ENCODE data around the gene MYT1. TPM values are rescaled to one million over a fixed set of nuclear protein-coding genes. Genes with fewer than 3 reads are reported as not detected.

The MYT1 gene
- total RNA-seq, 1 donor from 2014 or later = not detected

GRCh38 chr20:64153861-64154589, 10.2 kb upstream of the MYT1 start:
- DNase-seq (ENCODE audit: low read depth) = no peak

- no peak for DNase-seq (ENCODE audit: low read depth)
Observed at GRCh38 chr20:64154590-64155257, 9.5 kb upstream of the MYT1 start.

GRCh38 chr20:64155258-64156135, 8.8 kb upstream of the MYT1 start:
- DNase-seq (ENCODE audit: low read depth) = no peak

- DNase-seq (ENCODE audit: low read depth) = no peak
Observed at GRCh38 chr20:64156136-64156885, 7.9 kb upstream of the MYT1 start.

- no peak for DNase-seq (ENCODE audit: low read depth)
Observed at GRCh38 chr20:64156886-64157875, 7.1 kb upstream of the MYT1 start.

- no peak for DNase-seq (ENCODE audit: low read depth)
Observed at GRCh38 chr20:64157878-64158277, 6.4 kb upstream of the MYT1 start.

- no peak for DNase-seq (ENCODE audit: low read depth)
Observed at GRCh38 chr20:64158346-64159285, 5.6 kb upstream of the MYT1 start.

- no peak for DNase-seq (ENCODE audit: low read depth)
Observed at GRCh38 chr20:64159286-64159680, 5.0 kb upstream of the MYT1 start.

GRCh38 chr20:64159711-64160110, 4.5 kb upstream of the MYT1 start:
- no peak for DNase-seq (ENCODE audit: low read depth)

GRCh38 chr20:64160118-64160517, 4.1 kb upstream of the MYT1 start:
- no peak for DNase-seq (ENCODE audit: low read depth)

GRCh38 chr20:64160526-64161355, 3.5 kb upstream of the MYT1 start:
- no peak for DNase-seq (ENCODE audit: low read depth)

- DNase-seq (ENCODE audit: low read depth) = peak; percentile 33
Observed at GRCh38 chr20:64161356-64162238, 2.7 kb upstream of the MYT1 start.

- DNase-seq (ENCODE audit: low read depth) = no peak
Observed at GRCh38 chr20:64162239-64162910, 1.9 kb upstream of the MYT1 start.

- no peak for DNase-seq (ENCODE audit: low read depth)
Observed at GRCh38 chr20:64163776-64164122, 503 bp upstream of the MYT1 start.

- DNase-seq (ENCODE audit: low read depth) = no peak
Observed at GRCh38 chr20:64165866-64166600, 1.8 kb downstream of the MYT1 start.

Data from myocyte (in vitro differentiated cells).